LNCaP clone FGC (cell line): ENCODE measurements around the gene TNIK.

ENCODE experiments used
- DNase-seq: peaks from one replicate; pipeline ENCODE4 v3.0.0-alpha.2; 2011; ENCODE audit warnings: low read depth
- H3K4me3 ChIP-seq: 2 replicates; pipeline ENCODE4 v1.5.1; 2011; ENCODE audit warnings: mild to moderate bottlenecking, low read depth, low read length, control low read depth
- TF ChIP-seq, protein P1 (sequence below): IDR thresholded peaks from 2 replicates; pipeline ENCODE4 v1.5.1; 2012; ENCODE audit warnings: mild to moderate bottlenecking; ENCODE audit not compliant: control insufficient read depth, insufficient read depth; ENCODE audit errors: extremely low read depth

Gene TNIK

GRCh38 chr3:171115667-171116066 is 344.5 kb downstream of the TNIK start:
- DNase-seq = no peak
- no peak overlapping the region for H3K4me3 ChIP-seq
- TF ChIP-seq, protein P1, sequence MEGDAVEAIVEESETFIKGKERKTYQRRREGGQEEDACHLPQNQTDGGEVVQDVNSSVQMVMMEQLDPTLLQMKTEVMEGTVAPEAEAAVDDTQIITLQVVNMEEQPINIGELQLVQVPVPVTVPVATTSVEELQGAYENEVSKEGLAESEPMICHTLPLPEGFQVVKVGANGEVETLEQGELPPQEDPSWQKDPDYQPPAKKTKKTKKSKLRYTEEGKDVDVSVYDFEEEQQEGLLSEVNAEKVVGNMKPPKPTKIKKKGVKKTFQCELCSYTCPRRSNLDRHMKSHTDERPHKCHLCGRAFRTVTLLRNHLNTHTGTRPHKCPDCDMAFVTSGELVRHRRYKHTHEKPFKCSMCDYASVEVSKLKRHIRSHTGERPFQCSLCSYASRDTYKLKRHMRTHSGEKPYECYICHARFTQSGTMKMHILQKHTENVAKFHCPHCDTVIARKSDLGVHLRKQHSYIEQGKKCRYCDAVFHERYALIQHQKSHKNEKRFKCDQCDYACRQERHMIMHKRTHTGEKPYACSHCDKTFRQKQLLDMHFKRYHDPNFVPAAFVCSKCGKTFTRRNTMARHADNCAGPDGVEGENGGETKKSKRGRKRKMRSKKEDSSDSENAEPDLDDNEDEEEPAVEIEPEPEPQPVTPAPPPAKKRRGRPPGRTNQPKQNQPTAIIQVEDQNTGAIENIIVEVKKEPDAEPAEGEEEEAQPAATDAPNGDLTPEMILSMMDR = no peak

- TF ChIP-seq, protein P1 = no peak
- no peak for DNase-seq
- H3K4me3 ChIP-seq = no peak overlapping the region
Observed at GRCh38 chr3:171113716-171114115, 346.5 kb downstream of the TNIK start.

- no peak overlapping the region for H3K4me3 ChIP-seq
- DNase-seq = no peak
- TF ChIP-seq, protein P1 = no peak
Observed at GRCh38 chr3:171110715-171111114, 349.5 kb downstream of the TNIK start.

GRCh38 chr3:171108066-171108465 is 352.1 kb downstream of the TNIK start:
- TF ChIP-seq, protein P1 = no peak
- DNase-seq = no peak
- H3K4me3 ChIP-seq = no peak overlapping the region

- TF ChIP-seq, protein P1 = no peak
- no peak for DNase-seq
- H3K4me3 ChIP-seq = no peak overlapping the region
Observed at GRCh38 chr3:171103185-171103584, 357.0 kb downstream of the TNIK start.

DNA sequence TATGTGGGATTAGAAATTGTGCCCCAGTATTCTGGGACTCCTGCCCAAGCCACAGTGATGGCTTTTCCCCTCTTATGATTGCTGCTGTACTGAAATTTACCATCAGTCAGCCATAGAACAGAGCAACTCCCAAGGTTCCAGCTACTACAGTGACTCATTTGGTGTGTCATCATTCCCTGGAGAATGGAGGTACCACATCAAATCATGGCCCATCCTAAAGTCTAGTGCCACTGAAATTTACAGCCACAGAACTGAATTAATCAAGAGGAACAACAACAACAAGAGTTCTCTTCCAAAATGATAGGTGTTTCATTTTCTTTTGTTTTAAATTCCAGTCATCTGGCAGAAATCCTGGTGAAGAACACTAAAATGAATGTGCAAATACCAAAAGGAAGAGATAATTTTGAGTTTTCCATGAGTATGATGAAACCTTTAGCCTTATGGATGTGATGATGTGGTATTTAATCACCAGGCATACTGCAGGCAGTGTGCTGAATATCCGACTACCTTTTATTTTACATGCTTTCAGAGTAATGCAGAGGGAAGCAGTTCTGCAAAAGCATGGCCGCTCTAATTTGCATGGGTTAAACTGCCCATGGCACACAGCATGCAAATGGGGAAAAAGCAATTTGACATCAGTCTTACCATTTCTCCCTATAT is 358.1 kb downstream of the TNIK start:
- TF ChIP-seq, protein P1 = no peak
- no peak for DNase-seq
- no peak overlapping the region for H3K4me3 ChIP-seq

GRCh38 chr3:171099911-171100310 is 360.3 kb downstream of the TNIK start:
- H3K4me3 ChIP-seq = no peak overlapping the region
- no peak for DNase-seq
- TF ChIP-seq, protein P1 = no peak
